SU-DHL-6 (cell line): ENCODE results near the gene CFAP54.

Experiments
- CTCF ChIP-seq: fragments of 200-600 bp; sonication (generic); IDR thresholded peaks from one replicate; pipeline ENCODE4 v1.5.1; 2017; ENCODE audit warnings: antibody characterized with exemption, mild to moderate bottlenecking, low read length, moderate library complexity; ENCODE audit not compliant: insufficient read depth, poor library complexity, severe bottlenecking
- EZH2phosphoT487 ChIP-seq: fragments of 200-600 bp; sonication (generic), shearing (Covaris generic); conservative IDR thresholded peaks from 2 replicates; pipeline ENCODE4 v1.6.1; 2018; ENCODE audit warnings: mild to moderate bottlenecking, antibody characterized with exemption, low read length, moderate library complexity, mixed read lengths

- TF ChIP-seq CTCF (no peak), EZH2phosphoT487 (no peak)
These were observed 6.6 kb downstream of the CFAP54 start for GRCh38 chr12:96495841-96496545.
